Osteocyte (in vitro differentiated cells): ENCODE measurements around the gene LBP. TPM values are rescaled to one million over a fixed set of nuclear protein-coding genes. Genes with fewer than 3 reads are reported as not detected.
"Not testable (repeated sequence)": the region's sequence is repeated elsewhere in the genome, so short reads cannot be mapped to it uniquely, and the experiment has no call there.

Experiments
- DNase-seq: peaks from one replicate; pipeline ENCODE4 v3.0.0; 2021; ENCODE audit warnings: mixed read lengths; ENCODE audit not compliant: unreplicated experiment; ENCODE audit errors: extremely low spot score
- H3K27ac Mint-ChIP-seq: one replicate; pipeline ENCODE4 v1.8.0; 2021; ENCODE audit warnings: mild to moderate bottlenecking, mixed read lengths; ENCODE audit not compliant: unreplicated experiment
- H3K27me3 Mint-ChIP-seq: one replicate; pipeline ENCODE4 v1.8.0; 2021; ENCODE audit warnings: mixed read lengths; ENCODE audit not compliant: unreplicated experiment
- H3K36me3 Mint-ChIP-seq: one replicate; pipeline ENCODE4 v1.8.0; 2021; ENCODE audit warnings: mixed read lengths; ENCODE audit not compliant: unreplicated experiment
- H3K4me1 Mint-ChIP-seq: one replicate; pipeline ENCODE4 v1.8.0; 2021; ENCODE audit warnings: mixed read lengths; ENCODE audit not compliant: unreplicated experiment
- H3K4me3 Mint-ChIP-seq: one replicate; pipeline ENCODE4 v1.8.0; 2021; ENCODE audit warnings: mild to moderate bottlenecking, moderate library complexity, mixed read lengths; ENCODE audit not compliant: unreplicated experiment
- H3K9me3 Mint-ChIP-seq: one replicate; pipeline ENCODE4 v1.8.0; 2021; ENCODE audit warnings: mixed read lengths; ENCODE audit not compliant: unreplicated experiment
- CTCF ChIP-seq: fragments of 200-600 bp; sonication (generic); IDR thresholded peaks from 2 replicates; pipeline ENCODE4 v1.5.0; 2021; ENCODE audit warnings: antibody characterized with exemption, mild to moderate bottlenecking, moderate library complexity
- total RNA-seq: library from RNA; stranded (reverse); gene quantifications from 2 replicates; pipeline ENCODE4 v1.2.1, GENCODE V29; 2021

Gene LBP
- total RNA-seq, 1 donor from 2014 or later: not detected

- Mint-ChIP-seq H3K36me3 (no peaks in the 10 kb centered on the region), H3K27ac (no peak overlapping the region), H3K27me3 (peaks cover 49% of the 10 kb centered on the region), H3K4me1 (no peaks in the 10 kb centered on the region), H3K9me3 (peaks cover 8% of the 10 kb centered on the region), H3K4me3 (no peak overlapping the region)
- no peak for DNase-seq
- TF ChIP-seq CTCF: no peak
Observed at GRCh38 chr20:38334016-38334415, 12.3 kb upstream of the LBP start.

- peaks cover 8% of the 10 kb centered on the region for H3K9me3 Mint-ChIP-seq
- H3K4me1 Mint-ChIP-seq: no peaks in the 10 kb centered on the region
- peaks cover 58% of the 10 kb centered on the region for H3K27me3 Mint-ChIP-seq
- H3K4me3 Mint-ChIP-seq: no peak overlapping the region
- no peak for TF ChIP-seq CTCF
- H3K36me3 Mint-ChIP-seq: no peaks in the 10 kb centered on the region
- no peak for DNase-seq
- no peak overlapping the region for H3K27ac Mint-ChIP-seq
Observed at GRCh38 chr20:38336726-38337125, 9.6 kb upstream of the LBP start.

- no peaks in the 10 kb centered on the region for H3K4me1 Mint-ChIP-seq
- DNase-seq: no peak
Observed at GRCh38 chr20:38337561-38338140, 8.6 kb upstream of the LBP start.

GRCh38 chr20:38338849-38339520 is 7.3 kb upstream of the LBP start:
- TF ChIP-seq CTCF: peak; percentile 36

More at GRCh38 chr20:38337561-38338140, 8.6 kb upstream of the LBP start:
- Mint-ChIP-seq H3K4me3 (no peak overlapping the region), H3K27ac (no peak overlapping the region), H3K36me3 (no peaks in the 10 kb centered on the region), H3K9me3 (peaks cover 8% of the 10 kb centered on the region), H3K27me3 (peaks cover 50% of the 10 kb centered on the region)
- peak; percentile 42 for TF ChIP-seq CTCF

GRCh38 chr20:38339521-38339896 is 6.8 kb upstream of the LBP start:
- DNase-seq, H3K27ac Mint-ChIP-seq, H3K4me1 Mint-ChIP-seq, H3K36me3 Mint-ChIP-seq, H3K4me3 Mint-ChIP-seq, H3K9me3 Mint-ChIP-seq: not testable (repeated sequence)
- H3K27me3 Mint-ChIP-seq: peaks cover 41% of the 10 kb centered on the region

More at GRCh38 chr20:38338849-38339520, 7.3 kb upstream of the LBP start:
- Mint-ChIP-seq H3K9me3 (peaks cover 8% of the 10 kb centered on the region), H3K4me3 (no peak overlapping the region), H3K27me3 (peaks cover 46% of the 10 kb centered on the region), H3K36me3 (no peaks in the 10 kb centered on the region), H3K4me1 (no peaks in the 10 kb centered on the region), H3K27ac (no peak overlapping the region)
- DNase-seq: no peak
